GM12878 (cell line): ENCODE results near the gene MLLT3. TPM values are rescaled to one million over a fixed set of nuclear protein-coding genes. Genes with fewer than 3 reads are reported as not detected.

ENCODE experiments used
- ATF7 ChIP-seq: fragments of 450-650 bp; IDR thresholded peaks from 2 replicates; pipeline ENCODE4 v1.6.1; 2016; ENCODE audit warnings: low read depth, mild to moderate bottlenecking
- CBX3 ChIP-seq: fragments of 200-600 bp; sonication (generic); IDR thresholded peaks from 2 replicates; pipeline ENCODE4 v1.6.1; 2016; ENCODE audit warnings: low read depth, borderline replicate concordance
- GABPA ChIP-seq: IDR thresholded peaks from 2 replicates; pipeline ENCODE4 v1.6.1; 2014; ENCODE audit warnings: antibody characterized with exemption, low read depth, mild to moderate bottlenecking, inconsistent platforms
- HDGF ChIP-seq: fragments of 450-650 bp; IDR thresholded peaks from 2 replicates; pipeline ENCODE4 v1.6.1; 2016; ENCODE audit warnings: antibody characterized with exemption
- IRF4 ChIP-seq: IDR thresholded peaks from 2 replicates; pipeline ENCODE4 v1.6.1; 2011; ENCODE audit warnings: low read depth, low read length
- MTA2 ChIP-seq: fragments of 450-650 bp; IDR thresholded peaks from 2 replicates; pipeline ENCODE4 v1.6.1; 2016; ENCODE audit warnings: low read depth, mild to moderate bottlenecking, moderate library complexity
- MTA3 ChIP-seq: IDR thresholded peaks from 2 replicates; pipeline ENCODE4 v1.6.1; 2012; ENCODE audit warnings: low read length, inconsistent platforms, borderline replicate concordance
- MXI1 ChIP-seq: fragments of 150-350 bp; IDR thresholded peaks from 2 replicates; pipeline ENCODE4 v1.6.1; 2011; ENCODE audit warnings: low read depth, mild to moderate bottlenecking, inconsistent platforms, low read length, improper control_type of control experiment
- MYC ChIP-seq: IDR thresholded peaks from 2 replicates; pipeline ENCODE4 v1.6.1; 2011; ENCODE audit warnings: mild to moderate bottlenecking, low read length, moderate library complexity, inconsistent platforms; ENCODE audit not compliant: insufficient read depth, insufficient replicate concordance, insufficient read length, severe bottlenecking
- POLR2AphosphoS2 ChIP-seq: IDR thresholded peaks from 2 replicates; pipeline ENCODE4 v1.6.1; 2011; ENCODE audit warnings: low read depth, mild to moderate bottlenecking, low read length, improper control_type of control experiment, moderate library complexity
- STAT1 ChIP-seq: fragments of 450-650 bp; conservative IDR thresholded peaks from 2 replicates; pipeline ENCODE4 v1.6.1; 2014; ENCODE audit warnings: antibody characterized with exemption, mild to moderate bottlenecking
- STAT3 ChIP-seq: IDR thresholded peaks from 2 replicates; pipeline ENCODE4 v1.6.1; 2011; ENCODE audit warnings: low read depth, low read length, improper control_type of control experiment
- polyA plus RNA-seq, 11 experiments: library from polyadenylated mRNA; depleted of rRNA in 4 of 11; unstranded in 6 of 11; stranded (reverse) in 5 of 11; fragments of >200 nt; fragmentation: Nextera tagmentation in 4 of 11; fragmentation: Illumina TruSeq in 1 of 11; extraction: Ambion mirVana in 4 of 11; extraction: Trizol in 1 of 11; gene quantifications; 1 replicate in 1 of 11; 2 replicates in 10 of 11; pipeline versions ENCODE4 v1.2.1 to v1.2.3, GENCODE V29; 2011 to 2016; ENCODE audit warnings: inconsistent platforms in 2 of 11, missing spikeins in 2 of 11, low read depth in 1 of 11
- total RNA-seq, 4 experiments: library from RNA; depleted of rRNA in 3 of 4; stranded (reverse); fragments of >200 nt in 3 of 4; fragmentation: Illumina TruSeq in 1 of 4; extraction: Trizol in 1 of 4; gene quantifications; 2 replicates each; pipeline versions ENCODE4 v1.2.1 to v1.2.3, GENCODE V29; 2013 to 2021
- TF ChIP-seq, protein P1 (sequence below): fragments of 450-650 bp; IDR thresholded peaks from 2 replicates; pipeline ENCODE4 v1.6.1; 2017; ENCODE audit warnings: mild to moderate bottlenecking, moderate library complexity
- TF ChIP-seq, protein P2 (sequence below): IDR thresholded peaks from 2 replicates; pipeline ENCODE4 v1.6.1; 2012; ENCODE audit warnings: low read length, inconsistent platforms
- TF ChIP-seq, protein P3 (sequence below): fragments of 450-650 bp; IDR thresholded peaks from 2 replicates; pipeline ENCODE4 v1.6.1; 2016; ENCODE audit warnings: mild to moderate bottlenecking
- TF ChIP-seq, protein P4 (sequence below): fragments of 450-650 bp; formaldehyde crosslinking; IDR thresholded peaks from 2 replicates; pipeline ENCODE4 v1.4.0; 2022; ENCODE audit warnings: mild to moderate bottlenecking, moderate library complexity
- TF ChIP-seq, protein P5 (sequence below): fragments of 450-650 bp; IDR thresholded peaks from 2 replicates; pipeline ENCODE4 v1.6.1; 2017; ENCODE audit warnings: mild to moderate bottlenecking

MLLT3 gene
- total and polyA plus RNA-seq, 10 of the 15 experiments (the other 5 are each of a cell fraction or from before 2014, with no cell fraction given), result 17.7 to 72.3 (median 35.6) TPM

DNA sequence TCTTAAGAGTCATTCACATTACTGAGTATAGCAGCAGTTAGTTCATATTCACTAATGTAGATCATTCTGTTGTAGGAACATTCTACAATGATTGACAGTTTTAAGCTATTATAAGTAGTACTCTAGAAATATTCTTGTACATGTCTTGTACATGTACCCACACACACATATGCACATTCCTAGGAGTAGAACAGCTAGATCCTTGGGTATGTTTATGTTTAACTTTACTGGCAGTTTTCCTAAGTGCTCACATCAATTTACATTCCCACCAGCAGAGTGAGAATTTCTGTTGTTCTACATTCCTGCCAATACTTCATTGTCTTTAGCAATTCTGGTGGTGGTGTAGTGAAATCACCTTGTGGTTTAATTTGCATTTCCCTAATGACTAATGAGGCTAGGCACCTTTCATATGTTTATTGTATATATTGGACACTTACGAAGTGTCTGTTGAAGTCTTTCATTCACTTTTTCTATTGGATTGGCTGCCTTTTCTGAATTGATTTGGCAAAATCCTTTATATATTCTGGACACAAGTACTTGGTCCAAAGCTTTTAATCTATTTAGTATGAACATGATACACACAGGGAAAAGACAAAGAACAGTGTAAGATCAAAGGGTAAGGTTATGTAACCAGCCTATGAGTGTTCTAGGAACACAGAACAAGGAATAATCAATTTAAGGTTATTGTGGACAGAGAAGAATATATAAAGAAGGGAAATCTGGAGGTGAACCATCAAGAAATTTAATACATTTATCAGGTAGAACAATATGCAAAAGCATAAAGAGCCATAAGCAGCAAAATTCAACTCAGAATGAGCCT, 95.6 kb downstream of the MLLT3 start (continued):
- TF ChIP-seq, protein P1, sequence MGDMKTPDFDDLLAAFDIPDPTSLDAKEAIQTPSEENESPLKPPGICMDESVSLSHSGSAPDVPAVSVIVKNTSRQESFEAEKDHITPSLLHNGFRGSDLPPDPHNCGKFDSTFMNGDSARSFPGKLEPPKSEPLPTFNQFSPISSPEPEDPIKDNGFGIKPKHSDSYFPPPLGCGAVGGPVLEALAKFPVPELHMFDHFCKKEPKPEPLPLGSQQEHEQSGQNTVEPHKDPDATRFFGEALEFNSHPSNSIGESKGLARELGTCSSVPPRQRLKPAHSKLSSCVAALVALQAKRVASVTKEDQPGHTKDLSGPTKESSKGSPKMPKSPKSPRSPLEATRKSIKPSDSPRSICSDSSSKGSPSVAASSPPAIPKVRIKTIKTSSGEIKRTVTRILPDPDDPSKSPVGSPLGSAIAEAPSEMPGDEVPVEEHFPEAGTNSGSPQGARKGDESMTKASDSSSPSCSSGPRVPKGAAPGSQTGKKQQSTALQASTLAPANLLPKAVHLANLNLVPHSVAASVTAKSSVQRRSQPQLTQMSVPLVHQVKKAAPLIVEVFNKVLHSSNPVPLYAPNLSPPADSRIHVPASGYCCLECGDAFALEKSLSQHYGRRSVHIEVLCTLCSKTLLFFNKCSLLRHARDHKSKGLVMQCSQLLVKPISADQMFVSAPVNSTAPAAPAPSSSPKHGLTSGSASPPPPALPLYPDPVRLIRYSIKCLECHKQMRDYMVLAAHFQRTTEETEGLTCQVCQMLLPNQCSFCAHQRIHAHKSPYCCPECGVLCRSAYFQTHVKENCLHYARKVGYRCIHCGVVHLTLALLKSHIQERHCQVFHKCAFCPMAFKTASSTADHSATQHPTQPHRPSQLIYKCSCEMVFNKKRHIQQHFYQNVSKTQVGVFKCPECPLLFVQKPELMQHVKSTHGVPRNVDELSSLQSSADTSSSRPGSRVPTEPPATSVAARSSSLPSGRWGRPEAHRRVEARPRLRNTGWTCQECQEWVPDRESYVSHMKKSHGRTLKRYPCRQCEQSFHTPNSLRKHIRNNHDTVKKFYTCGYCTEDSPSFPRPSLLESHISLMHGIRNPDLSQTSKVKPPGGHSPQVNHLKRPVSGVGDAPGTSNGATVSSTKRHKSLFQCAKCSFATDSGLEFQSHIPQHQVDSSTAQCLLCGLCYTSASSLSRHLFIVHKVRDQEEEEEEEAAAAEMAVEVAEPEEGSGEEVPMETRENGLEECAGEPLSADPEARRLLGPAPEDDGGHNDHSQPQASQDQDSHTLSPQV, result no peak
- TF ChIP-seq MTA3, result no peak
- TF ChIP-seq GABPA, result no peak
- no peak for TF ChIP-seq STAT1
- no peak for TF ChIP-seq MYC
- no peak for TF ChIP-seq HDGF
- TF ChIP-seq, protein P2, sequence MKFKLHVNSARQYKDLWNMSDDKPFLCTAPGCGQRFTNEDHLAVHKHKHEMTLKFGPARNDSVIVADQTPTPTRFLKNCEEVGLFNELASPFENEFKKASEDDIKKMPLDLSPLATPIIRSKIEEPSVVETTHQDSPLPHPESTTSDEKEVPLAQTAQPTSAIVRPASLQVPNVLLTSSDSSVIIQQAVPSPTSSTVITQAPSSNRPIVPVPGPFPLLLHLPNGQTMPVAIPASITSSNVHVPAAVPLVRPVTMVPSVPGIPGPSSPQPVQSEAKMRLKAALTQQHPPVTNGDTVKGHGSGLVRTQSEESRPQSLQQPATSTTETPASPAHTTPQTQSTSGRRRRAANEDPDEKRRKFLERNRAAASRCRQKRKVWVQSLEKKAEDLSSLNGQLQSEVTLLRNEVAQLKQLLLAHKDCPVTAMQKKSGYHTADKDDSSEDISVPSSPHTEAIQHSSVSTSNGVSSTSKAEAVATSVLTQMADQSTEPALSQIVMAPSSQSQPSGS, result peak; percentile 59; the same call in 1 of the 2 replicates
- TF ChIP-seq, protein P3, sequence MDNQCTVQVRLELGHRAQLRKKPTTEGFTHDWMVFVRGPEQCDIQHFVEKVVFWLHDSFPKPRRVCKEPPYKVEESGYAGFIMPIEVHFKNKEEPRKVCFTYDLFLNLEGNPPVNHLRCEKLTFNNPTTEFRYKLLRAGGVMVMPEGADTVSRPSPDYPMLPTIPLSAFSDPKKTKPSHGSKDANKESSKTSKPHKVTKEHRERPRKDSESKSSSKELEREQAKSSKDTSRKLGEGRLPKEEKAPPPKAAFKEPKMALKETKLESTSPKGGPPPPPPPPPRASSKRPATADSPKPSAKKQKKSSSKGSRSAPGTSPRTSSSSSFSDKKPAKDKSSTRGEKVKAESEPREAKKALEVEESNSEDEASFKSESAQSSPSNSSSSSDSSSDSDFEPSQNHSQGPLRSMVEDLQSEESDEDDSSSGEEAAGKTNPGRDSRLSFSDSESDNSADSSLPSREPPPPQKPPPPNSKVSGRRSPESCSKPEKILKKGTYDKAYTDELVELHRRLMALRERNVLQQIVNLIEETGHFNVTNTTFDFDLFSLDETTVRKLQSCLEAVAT, result no peak
- TF ChIP-seq POLR2AphosphoS2, result no peak
- no peak for TF ChIP-seq CBX3
- peak; percentile 40; the same call in 1 of the 2 replicates for TF ChIP-seq ATF7
- TF ChIP-seq, protein P4, sequence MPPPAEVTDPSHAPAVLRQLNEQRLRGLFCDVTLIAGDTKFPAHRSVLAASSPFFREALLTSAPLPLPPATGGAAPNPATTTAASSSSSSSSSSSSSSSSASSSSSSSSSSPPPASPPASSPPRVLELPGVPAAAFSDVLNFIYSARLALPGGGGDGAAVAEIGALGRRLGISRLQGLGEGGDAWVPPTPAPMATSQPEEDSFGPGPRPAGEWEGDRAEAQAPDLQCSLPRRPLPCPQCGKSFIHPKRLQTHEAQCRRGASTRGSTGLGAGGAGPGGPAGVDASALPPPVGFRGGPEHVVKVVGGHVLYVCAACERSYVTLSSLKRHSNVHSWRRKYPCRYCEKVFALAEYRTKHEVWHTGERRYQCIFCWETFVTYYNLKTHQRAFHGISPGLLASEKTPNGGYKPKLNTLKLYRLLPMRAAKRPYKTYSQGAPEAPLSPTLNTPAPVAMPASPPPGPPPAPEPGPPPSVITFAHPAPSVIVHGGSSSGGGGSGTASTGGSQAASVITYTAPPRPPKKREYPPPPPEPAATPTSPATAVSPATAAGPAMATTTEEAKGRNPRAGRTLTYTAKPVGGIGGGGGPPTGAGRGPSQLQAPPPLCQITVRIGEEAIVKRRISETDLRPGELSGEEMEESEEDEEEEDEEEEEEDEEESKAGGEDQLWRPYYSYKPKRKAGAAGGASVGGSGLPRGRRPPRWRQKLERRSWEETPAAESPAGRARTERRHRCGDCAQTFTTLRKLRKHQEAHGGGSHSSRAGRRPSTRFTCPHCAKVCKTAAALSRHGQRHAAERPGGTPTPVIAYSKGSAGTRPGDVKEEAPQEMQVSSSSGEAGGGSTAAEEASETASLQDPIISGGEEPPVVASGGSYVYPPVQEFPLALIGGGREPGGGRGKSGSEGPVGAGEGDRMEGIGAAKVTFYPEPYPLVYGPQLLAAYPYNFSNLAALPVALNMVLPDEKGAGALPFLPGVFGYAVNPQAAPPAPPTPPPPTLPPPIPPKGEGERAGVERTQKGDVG (CRISPR knock-in tag), result no peak
- TF ChIP-seq STAT3, result no peak
- TF ChIP-seq MXI1, result no peak
- peak; percentile 57; the same call in 1 of the 2 replicates for TF ChIP-seq MTA2
- TF ChIP-seq IRF4, result no peak
- TF ChIP-seq, protein P5, sequence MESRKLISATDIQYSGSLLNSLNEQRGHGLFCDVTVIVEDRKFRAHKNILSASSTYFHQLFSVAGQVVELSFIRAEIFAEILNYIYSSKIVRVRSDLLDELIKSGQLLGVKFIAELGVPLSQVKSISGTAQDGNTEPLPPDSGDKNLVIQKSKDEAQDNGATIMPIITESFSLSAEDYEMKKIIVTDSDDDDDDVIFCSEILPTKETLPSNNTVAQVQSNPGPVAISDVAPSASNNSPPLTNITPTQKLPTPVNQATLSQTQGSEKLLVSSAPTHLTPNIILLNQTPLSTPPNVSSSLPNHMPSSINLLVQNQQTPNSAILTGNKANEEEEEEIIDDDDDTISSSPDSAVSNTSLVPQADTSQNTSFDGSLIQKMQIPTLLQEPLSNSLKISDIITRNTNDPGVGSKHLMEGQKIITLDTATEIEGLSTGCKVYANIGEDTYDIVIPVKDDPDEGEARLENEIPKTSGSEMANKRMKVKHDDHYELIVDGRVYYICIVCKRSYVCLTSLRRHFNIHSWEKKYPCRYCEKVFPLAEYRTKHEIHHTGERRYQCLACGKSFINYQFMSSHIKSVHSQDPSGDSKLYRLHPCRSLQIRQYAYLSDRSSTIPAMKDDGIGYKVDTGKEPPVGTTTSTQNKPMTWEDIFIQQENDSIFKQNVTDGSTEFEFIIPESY, result no peak
